HG03280 (cell line): ENCODE results near the gene ERG.

Experiments
- ATAC-seq: cut with Tn5 transposase; IDR thresholded peaks from one replicate; pipeline ENCODE4 v1.9.1; 2021; ENCODE audit warnings: mild to moderate bottlenecking, moderate library complexity; ENCODE audit not compliant: unreplicated experiment

Gene ERG

GRCh38 chr21:38498057-38498833, at the start of gene ERG:
Gene ERG, minus strand, starts transcription at chr21:38498477. Its CDS starts 97 bp downstream, at chr21:38498380.
- ATAC-seq, result no peak

GRCh38 chr21:38544661-38545060, 46.4 kb upstream of the ERG start:
- no peak for ATAC-seq

- ATAC-seq, result no peak
Observed at GRCh38 chr21:38542263-38542662, 44.0 kb upstream of the ERG start.

GRCh38 chr21:38538353-38538752, 40.1 kb upstream of the ERG start:
- ATAC-seq, result no peak

- ATAC-seq, result no peak
Observed at GRCh38 chr21:38534591-38534990, 36.3 kb upstream of the ERG start.

- ATAC-seq, result no peak
Observed at GRCh38 chr21:38533887-38534286, 35.6 kb upstream of the ERG start.

- ATAC-seq, result no peak
Observed at GRCh38 chr21:38531591-38531990, 33.3 kb upstream of the ERG start.

- ATAC-seq, result no peak
Observed at GRCh38 chr21:38531039-38531541, 32.8 kb upstream of the ERG start.

GRCh38 chr21:38527737-38528136, 29.5 kb upstream of the ERG start:
- no peak for ATAC-seq

GRCh38 chr21:38525454-38525853, 27.2 kb upstream of the ERG start:
- ATAC-seq, result no peak

GRCh38 chr21:38524168-38525153, 26.2 kb upstream of the ERG start:
- ATAC-seq, result no peak

- ATAC-seq, result no peak
Observed at GRCh38 chr21:38520511-38520910, 22.2 kb upstream of the ERG start.

GRCh38 chr21:38511662-38512243, 13.5 kb upstream of the ERG start:
- ATAC-seq, result no peak

GRCh38 chr21:38511198-38511597, 12.9 kb upstream of the ERG start:
- no peak for ATAC-seq

- ATAC-seq, result no peak
Observed at GRCh38 chr21:38507374-38507942, 9.2 kb upstream of the ERG start.

- no peak for ATAC-seq
Observed at GRCh38 chr21:38506661-38507281, 8.5 kb upstream of the ERG start.

- ATAC-seq, result no peak
Observed at GRCh38 chr21:38505654-38506523, 7.6 kb upstream of the ERG start.

- no peak for ATAC-seq
Observed at GRCh38 chr21:38504066-38504465, 5.8 kb upstream of the ERG start.

- no peak for ATAC-seq
Observed at GRCh38 chr21:38503583-38503982, 5.3 kb upstream of the ERG start.
